ENCODE results near the gene ASPSCR1.
"Not testable (repeated sequence)": the region's sequence is repeated elsewhere in the genome, so short reads cannot be mapped to it uniquely, and the experiment has no call there.

Gene ASPSCR1

DNA sequence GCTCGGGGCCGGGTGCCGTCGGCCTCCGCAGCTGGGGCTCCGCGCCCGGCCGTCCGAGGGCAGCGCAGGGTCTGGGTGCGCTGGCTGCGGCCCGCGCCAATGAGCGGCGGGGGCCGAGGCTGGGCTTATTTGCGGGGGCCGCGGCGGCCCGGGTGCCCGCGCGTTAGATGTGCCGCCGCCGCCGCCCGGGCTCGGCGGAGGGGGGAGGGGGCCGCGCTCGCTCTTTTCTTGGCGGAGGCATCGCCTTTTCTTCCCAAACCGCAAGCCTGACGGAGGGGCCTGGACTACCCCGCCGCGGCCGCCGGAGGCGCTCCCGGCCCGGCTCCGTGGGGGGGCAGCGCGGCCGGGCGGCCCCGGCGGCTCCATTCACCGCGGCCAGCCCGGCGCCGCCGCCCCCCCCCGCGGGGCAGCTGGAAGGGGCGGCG, 16.3 kb upstream of the ASPSCR1 start, which contains the start of gene NOTUM:
Gene NOTUM (minus strand): TSS at position 101 of the 425 bp plus-strand sequence. CDS start 278 bp downstream, outside the sequence.
- no peak for DNase-seq

DNA sequence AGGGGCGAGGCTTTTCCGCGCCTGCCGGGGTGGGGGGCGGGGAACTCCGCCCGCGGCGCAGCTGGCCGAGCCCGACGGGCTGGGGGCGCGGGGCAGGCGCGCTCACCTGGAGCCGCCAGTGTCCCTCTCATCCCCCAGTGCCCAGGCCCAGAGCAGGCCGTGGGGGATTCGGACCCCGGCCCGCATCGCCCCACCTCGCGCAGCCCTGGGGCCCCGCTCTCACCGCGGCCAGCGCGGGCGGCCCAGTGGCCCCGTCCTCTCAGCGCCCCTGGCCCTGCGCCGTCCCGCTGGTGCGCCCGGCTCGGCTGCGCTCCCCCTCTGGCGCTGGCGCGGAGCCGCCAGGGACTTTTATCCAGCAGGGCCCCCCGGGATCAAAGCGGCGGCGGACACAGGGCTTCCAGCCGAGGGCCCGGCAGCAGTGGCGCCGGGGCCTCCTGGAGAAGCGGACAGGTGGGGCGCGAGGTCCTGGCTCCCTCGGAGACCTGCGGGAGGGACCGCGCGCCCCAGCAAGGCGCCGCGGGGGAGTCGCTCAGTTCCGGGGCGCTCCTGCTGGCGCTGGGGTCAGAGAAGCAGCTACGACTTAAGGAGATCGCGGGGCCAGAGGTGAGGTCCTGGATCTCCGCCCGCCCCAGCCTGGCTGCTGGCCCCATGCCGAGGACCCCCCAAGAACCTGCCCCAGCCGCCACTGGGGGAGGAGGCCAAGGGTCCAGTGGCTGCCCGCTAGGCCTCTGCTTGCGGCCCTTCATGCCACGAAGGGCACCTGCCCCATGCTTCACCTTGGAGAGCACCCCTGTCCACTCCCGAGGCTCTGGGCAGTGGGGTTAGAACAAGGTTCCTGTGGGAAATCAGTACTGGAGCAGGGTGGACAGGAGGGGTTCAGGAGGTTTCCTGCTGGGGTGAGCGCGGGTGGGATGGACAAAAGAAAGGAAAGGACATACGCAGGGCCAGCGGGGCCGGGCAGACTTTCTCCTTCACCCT, 15.6 kb upstream of the ASPSCR1 start:
- no peak for DNase-seq

- no peak for DNase-seq
Measured at GRCh38 chr17:81962499-81963441, 14.7 kb upstream of the ASPSCR1 start.

- no peak for DNase-seq
Measured at GRCh38 chr17:81964081-81964849, 13.2 kb upstream of the ASPSCR1 start.

GRCh38 chr17:81966343-81967243, 10.8 kb upstream of the ASPSCR1 start:
- DNase-seq = peak; percentile 94

GRCh38 chr17:81967244-81967532, 10.2 kb upstream of the ASPSCR1 start:
- no peak for DNase-seq

DNA sequence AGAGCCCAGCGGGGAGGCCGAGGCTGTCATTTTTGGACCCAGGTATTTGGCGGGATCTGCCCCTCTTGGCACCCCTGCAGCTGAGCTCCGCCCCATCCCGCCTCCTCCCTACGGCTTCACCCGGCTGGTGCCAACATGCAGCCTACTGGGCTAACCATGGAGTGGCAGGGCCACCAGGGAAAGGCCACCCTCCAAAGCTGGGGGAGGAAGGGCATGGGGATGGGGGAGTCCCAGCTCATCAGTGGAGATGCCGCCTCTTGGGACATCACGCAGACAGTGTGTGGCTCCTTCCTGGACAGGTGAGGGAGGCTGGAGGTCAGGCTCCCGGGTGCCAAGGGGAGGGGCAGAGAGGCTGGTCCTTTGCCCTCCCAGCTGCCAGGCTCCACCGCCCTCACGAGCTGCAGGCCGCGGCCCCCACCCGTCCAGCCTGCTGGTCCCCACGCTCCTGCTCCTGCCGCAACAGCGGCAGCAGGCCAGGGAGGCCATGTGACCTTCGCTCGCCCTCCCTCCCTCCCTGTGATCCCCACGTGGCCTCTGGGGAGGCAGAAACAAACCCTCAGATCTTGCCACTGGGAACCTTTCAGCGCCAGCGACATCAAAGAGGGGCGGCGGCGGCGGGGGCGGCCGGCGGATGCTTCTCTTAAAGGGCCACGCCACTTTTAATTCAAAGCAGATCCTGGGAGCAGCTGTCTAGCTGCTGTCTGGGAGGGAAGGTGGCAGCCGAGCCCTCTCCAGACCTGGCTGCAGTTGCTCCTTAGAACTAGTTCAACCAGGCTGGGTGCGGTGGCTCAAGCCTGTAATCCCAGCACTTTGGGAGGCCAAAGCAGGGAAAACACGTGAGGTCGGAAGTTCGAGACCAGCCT, 9.7 kb upstream of the ASPSCR1 start:
- peak; percentile 94 for DNase-seq

DNA sequence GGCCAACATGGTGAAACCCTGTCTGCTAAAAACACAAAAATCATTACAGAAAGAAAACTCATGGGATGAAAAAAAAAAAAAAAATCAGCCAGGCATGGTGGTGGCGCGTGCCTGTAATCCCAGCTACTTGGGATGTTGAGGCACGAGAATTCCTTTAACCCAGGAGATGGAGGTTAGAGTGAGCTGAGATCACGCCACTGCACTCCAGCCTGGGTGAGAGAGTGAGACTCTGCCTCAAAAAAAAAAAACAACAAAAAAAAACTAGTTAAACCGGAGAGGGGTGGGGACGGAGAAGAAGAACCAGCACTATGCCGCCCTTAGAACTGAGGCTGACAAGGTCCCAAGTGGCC, 9.1 kb upstream of the ASPSCR1 start:
- DNase-seq = no peak

- no peak for DNase-seq
Measured at GRCh38 chr17:81968850-81969812, 8.3 kb upstream of the ASPSCR1 start.

- DNase-seq = no peak
Measured at GRCh38 chr17:81973432-81973831, 4.0 kb upstream of the ASPSCR1 start.

GRCh38 chr17:81976332-81977210, 858 bp upstream of the ASPSCR1 start:
- peak; percentile 89 for DNase-seq

DNA sequence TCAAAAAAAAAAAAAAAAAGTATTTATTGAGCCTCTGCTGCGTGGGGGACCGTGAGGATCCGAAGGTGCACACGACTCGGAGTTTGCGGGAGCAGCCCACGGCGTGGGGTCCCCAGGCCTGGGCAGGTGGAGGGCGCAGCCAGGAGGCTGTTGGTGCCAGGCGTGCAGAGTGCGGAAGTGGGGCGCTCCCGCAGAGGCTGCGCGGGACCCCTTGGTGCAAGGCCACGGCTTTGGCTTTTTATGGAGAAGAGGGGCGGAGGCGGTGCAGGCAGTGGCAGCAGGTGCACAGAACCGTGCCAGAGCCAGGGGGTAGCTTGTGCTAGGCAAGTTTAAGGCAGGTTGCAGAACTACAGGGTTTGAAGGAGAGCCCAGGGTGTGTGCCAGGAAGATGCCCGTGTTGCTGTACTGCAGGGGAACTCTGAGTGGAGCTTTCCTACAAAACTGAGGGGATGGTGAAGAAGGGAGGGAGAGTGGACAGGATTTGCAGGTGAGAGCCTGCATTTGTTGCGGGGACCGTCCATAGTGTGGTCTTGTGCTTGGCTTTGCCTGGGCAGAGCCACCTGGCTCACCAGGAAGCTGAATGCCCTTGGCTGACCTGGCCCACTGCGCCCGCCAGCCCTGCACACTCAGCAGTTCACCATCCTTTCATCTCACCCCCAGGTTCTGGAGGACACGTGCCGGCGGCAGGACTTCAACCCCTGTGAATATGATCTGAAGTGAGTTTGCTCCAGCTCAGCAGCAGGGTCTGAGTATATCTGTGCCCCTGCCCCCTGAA, 1.3 kb downstream of the ASPSCR1 start:
- no peak for DNase-seq

DNA sequence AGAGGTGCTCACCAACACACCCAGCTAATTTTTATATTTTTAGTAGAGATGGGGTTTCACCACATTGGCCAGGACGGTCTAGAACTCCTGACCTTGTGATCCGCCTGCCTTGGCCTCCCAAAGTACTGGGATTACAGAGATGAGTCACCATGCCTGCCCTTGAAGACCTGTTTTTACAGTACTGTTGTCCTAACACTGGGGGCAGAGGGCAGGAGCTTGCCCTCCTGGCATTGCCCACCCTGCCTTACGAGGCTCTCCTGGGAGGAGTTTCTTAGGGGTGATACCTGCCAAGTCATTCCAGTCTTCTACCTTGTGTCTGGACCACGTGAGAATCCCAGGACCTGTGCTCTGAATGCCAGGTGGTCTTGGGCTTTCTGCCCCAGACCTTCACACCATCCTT, 2.7 kb downstream of the ASPSCR1 start:
- no peak for DNase-seq

- DNase-seq = no peak
Measured at GRCh38 chr17:81980707-81981343, 3.4 kb downstream of the ASPSCR1 start.

DNA sequence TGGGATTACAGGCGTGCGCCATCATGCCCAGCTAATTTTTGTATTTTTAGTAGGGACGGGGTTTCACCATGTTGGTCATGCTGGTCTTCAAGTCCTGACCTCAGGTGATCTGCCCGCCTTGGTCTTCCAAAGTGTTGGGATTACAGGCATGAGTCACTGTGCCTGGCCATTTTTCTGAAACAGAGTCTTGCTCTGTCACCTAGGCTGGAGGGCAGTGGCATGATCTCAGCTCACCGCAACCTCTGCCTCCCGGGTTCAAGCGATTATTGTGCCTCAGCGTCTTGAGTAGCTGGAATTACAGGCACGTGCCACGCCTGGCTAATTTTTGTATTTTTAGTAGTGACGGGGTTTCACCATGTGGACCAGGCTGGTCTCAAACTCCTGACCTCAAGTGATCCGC, 4.1 kb downstream of the ASPSCR1 start:
- DNase-seq = not testable (repeated sequence)

- no peak for DNase-seq
Measured at GRCh38 chr17:81983011-81983638, 5.7 kb downstream of the ASPSCR1 start.

Data from NCI-H510A (cell line).